Measurements from ENCODE around the gene CDK16. TPM values are rescaled to one million over a fixed set of nuclear protein-coding genes. Genes with fewer than 3 reads are reported as not detected.

The CDK16 gene
- polyA plus RNA-seq, 1 donor from 2014 or later = 99.0 TPM

- Histone ChIP-seq H3K36me3 (ENCODE audit: insufficient read depth, low read length) (no peaks in the 10 kb centered on the region), H3K4me2 (ENCODE audit: low read length) (no peak overlapping the region), H4K20me1 (ENCODE audit: insufficient read depth) (no peaks in the 10 kb centered on the region), H3K9me3 (ENCODE audit: low read length) (no peaks in the 10 kb centered on the region), H3K27me3 (ENCODE audit: insufficient read depth, low read depth, low read length) (no peaks in the 10 kb centered on the region), H3F3A (ENCODE audit: insufficient read depth, low read length, poor library complexity, severe bottlenecking) (no peaks in the 10 kb centered on the region), H3K9me2 (ENCODE audit: insufficient read depth, low read length) (no peaks in the 10 kb centered on the region), H3K27ac (ENCODE audit: low read length) (no peak overlapping the region), H3K79me2 (replicated peaks; ENCODE audit: insufficient read depth, low read length) (peaks cover 22% of the 10 kb centered on the region), H3K9ac (ENCODE audit: low read length) (no peak overlapping the region), H2AFZ (ENCODE audit: low read depth, low read length) (no peak overlapping the region), H3K4me3 (ENCODE audit: low read length) (no peak overlapping the region)
- TF ChIP-seq EZH2 (IDR thresholded peaks at IDR 0.05; ENCODE audit: borderline replicate concordance, insufficient read depth, low read length, poor library complexity, severe bottlenecking) (no peak), CTCF (IDR thresholded peaks at IDR 0.05; ENCODE audit: poor library complexity, severe bottlenecking) (no peak), TAF1 (IDR thresholded peaks at IDR 0.05; ENCODE audit: low read depth) (no peak), MXI1 (conservative IDR thresholded peaks at IDR 0.05; ENCODE audit: poor library complexity, severe bottlenecking) (no peak), POLR2AphosphoS5 (IDR thresholded peaks at IDR 0.05) (no peak), RAD21 (conservative IDR thresholded peaks at IDR 0.05) (no peak), EP300 (conservative IDR thresholded peaks at IDR 0.05; ENCODE audit: poor library complexity, severe bottlenecking) (no peak), SMC3 (conservative IDR thresholded peaks at IDR 0.05; ENCODE audit: poor library complexity) (no peak)
- TF ChIP-seq, protein P1, sequence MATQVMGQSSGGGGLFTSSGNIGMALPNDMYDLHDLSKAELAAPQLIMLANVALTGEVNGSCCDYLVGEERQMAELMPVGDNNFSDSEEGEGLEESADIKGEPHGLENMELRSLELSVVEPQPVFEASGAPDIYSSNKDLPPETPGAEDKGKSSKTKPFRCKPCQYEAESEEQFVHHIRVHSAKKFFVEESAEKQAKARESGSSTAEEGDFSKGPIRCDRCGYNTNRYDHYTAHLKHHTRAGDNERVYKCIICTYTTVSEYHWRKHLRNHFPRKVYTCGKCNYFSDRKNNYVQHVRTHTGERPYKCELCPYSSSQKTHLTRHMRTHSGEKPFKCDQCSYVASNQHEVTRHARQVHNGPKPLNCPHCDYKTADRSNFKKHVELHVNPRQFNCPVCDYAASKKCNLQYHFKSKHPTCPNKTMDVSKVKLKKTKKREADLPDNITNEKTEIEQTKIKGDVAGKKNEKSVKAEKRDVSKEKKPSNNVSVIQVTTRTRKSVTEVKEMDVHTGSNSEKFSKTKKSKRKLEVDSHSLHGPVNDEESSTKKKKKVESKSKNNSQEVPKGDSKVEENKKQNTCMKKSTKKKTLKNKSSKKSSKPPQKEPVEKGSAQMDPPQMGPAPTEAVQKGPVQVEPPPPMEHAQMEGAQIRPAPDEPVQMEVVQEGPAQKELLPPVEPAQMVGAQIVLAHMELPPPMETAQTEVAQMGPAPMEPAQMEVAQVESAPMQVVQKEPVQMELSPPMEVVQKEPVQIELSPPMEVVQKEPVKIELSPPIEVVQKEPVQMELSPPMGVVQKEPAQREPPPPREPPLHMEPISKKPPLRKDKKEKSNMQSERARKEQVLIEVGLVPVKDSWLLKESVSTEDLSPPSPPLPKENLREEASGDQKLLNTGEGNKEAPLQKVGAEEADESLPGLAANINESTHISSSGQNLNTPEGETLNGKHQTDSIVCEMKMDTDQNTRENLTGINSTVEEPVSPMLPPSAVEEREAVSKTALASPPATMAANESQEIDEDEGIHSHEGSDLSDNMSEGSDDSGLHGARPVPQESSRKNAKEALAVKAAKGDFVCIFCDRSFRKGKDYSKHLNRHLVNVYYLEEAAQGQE (IDR thresholded peaks at IDR 0.05; ENCODE audit: borderline replicate concordance) = no peak
Measured at GRCh38 chrX:47224896-47225290, 6.4 kb downstream of the CDK16 start.

DNA sequence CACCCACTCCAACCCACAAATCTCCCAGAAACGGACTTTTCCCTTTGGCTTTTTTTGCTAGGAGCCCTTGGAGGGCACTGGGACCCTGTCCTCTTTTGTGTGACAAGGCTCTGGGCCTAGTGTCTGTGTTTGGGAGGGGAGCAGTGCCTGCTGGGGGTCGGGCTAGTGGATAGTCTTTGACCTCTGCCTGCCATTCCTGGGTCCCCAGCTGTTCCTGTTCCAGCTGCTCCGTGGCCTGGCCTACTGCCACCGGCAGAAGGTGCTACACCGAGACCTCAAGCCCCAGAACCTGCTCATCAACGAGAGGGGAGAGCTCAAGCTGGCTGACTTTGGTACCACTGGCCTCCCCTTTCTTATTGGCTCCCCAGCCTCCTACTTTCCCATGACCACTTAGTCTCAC lies 7.6 kb downstream of the CDK16 start:
- Histone ChIP-seq H3F3A (ENCODE audit: insufficient read depth, low read length, poor library complexity, severe bottlenecking) (no peaks in the 10 kb centered on the region), H3K79me2 (replicated peaks; ENCODE audit: insufficient read depth, low read length) (peaks cover 10% of the 10 kb centered on the region), H3K9ac (ENCODE audit: low read length) (no peak overlapping the region), H3K4me2 (ENCODE audit: low read length) (no peak overlapping the region), H3K36me3 (ENCODE audit: insufficient read depth, low read length) (no peaks in the 10 kb centered on the region), H3K9me2 (ENCODE audit: insufficient read depth, low read length) (no peaks in the 10 kb centered on the region), H3K27me3 (ENCODE audit: insufficient read depth, low read depth, low read length) (no peaks in the 10 kb centered on the region), H3K4me3 (ENCODE audit: low read length) (no peak overlapping the region), H4K20me1 (ENCODE audit: insufficient read depth) (no peaks in the 10 kb centered on the region), H3K9me3 (ENCODE audit: low read length) (no peaks in the 10 kb centered on the region), H3K27ac (ENCODE audit: low read length) (no peak overlapping the region), H2AFZ (ENCODE audit: low read depth, low read length) (no peak overlapping the region)
- TF ChIP-seq RAD21 (conservative IDR thresholded peaks at IDR 0.05) = no peak
- TF ChIP-seq SMC3 (conservative IDR thresholded peaks at IDR 0.05; ENCODE audit: poor library complexity) = no peak
- TF ChIP-seq CTCF (IDR thresholded peaks at IDR 0.05; ENCODE audit: poor library complexity, severe bottlenecking) = no peak
- no peak for TF ChIP-seq TAF1 (IDR thresholded peaks at IDR 0.05; ENCODE audit: low read depth)
- no peak for TF ChIP-seq EP300 (conservative IDR thresholded peaks at IDR 0.05; ENCODE audit: poor library complexity, severe bottlenecking)
- TF ChIP-seq EZH2 (IDR thresholded peaks at IDR 0.05; ENCODE audit: borderline replicate concordance, insufficient read depth, low read length, poor library complexity, severe bottlenecking) = no peak
- TF ChIP-seq, protein P1 (IDR thresholded peaks at IDR 0.05; ENCODE audit: borderline replicate concordance) = no peak
- TF ChIP-seq POLR2AphosphoS5 (IDR thresholded peaks at IDR 0.05) = no peak
- TF ChIP-seq MXI1 (conservative IDR thresholded peaks at IDR 0.05; ENCODE audit: poor library complexity, severe bottlenecking) = no peak

All from neural cell (in vitro differentiated cells).